ENCODE data around the gene LHX3.

LHX3 gene

GRCh38 chr9:136240941-136241340, 36.0 kb upstream of the LHX3 start:
- Histone ChIP-seq H3K9me2 (replicated peaks; ENCODE audit: insufficient read depth, low read length) (no peaks in the 10 kb centered on the region), H3K4me2 (ENCODE audit: low read depth, low read length) (peak overlapping the region; percentile 38; the same call in 1 of the 2 replicates), H3K9ac (ENCODE audit: low read length) (no peak overlapping the region), H3K79me2 (ENCODE audit: low read length) (peaks cover 87% of the 10 kb centered on the region), H4K20me1 (ENCODE audit: insufficient read depth, low read length) (peaks cover 13% of the 10 kb centered on the region), H3K36me3 (replicated peaks; ENCODE audit: insufficient read depth, low read length) (no peaks in the 10 kb centered on the region), H3F3A (ENCODE audit: insufficient read depth, low read length) (peaks cover 26% of the 10 kb centered on the region), H3K4me1 (ENCODE audit: low read length) (peaks cover 37% of the 10 kb centered on the region), H3K27me3 (replicated peaks; ENCODE audit: insufficient read depth, low read length) (no peaks in the 10 kb centered on the region), H2AFZ (ENCODE audit: low read length) (no peak overlapping the region), H3K9me3 (replicated peaks; ENCODE audit: insufficient read depth, low read length) (no peaks in the 10 kb centered on the region), H3K4me3 (ENCODE audit: low read length) (no peak overlapping the region), H3K27ac (ENCODE audit: low read length) (no peak overlapping the region)
- no peak for DNase-seq
- no peak for TF ChIP-seq EZH2phosphoT487 (IDR thresholded peaks at IDR 0.05; ENCODE audit: low read length)
- no peak for TF ChIP-seq CTCF (IDR thresholded peaks at IDR 0.05; ENCODE audit: low read length)

DNA sequence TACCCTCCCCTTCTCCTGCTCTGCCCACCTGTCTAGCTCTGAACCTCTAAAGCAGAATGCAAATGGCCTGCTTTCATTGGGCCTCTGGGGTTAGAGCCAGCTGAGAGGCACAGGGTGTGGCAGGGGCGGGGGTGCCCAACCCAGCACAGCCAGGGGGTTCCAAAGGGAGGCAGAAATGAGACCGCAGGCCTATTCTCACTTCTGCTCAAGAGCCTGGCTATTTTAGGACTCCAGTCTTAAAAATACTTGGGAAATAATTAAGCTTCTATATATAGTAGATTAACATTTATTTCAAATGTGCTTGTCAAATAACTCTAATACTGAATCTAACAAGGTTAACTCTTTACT, 35.0 kb upstream of the LHX3 start:
- Histone ChIP-seq H3K4me3 (ENCODE audit: low read length) (no peak overlapping the region), H3K9me2 (replicated peaks; ENCODE audit: insufficient read depth, low read length) (no peaks in the 10 kb centered on the region), H4K20me1 (ENCODE audit: insufficient read depth, low read length) (peaks cover 13% of the 10 kb centered on the region), H3K4me1 (ENCODE audit: low read length) (peaks cover 37% of the 10 kb centered on the region), H3K4me2 (ENCODE audit: low read depth, low read length) (peak overlapping the region; percentile 38; the same call in 1 of the 2 replicates), H3K79me2 (ENCODE audit: low read length) (peaks cover 92% of the 10 kb centered on the region), H3K9me3 (replicated peaks; ENCODE audit: insufficient read depth, low read length) (no peaks in the 10 kb centered on the region), H3K9ac (ENCODE audit: low read length) (no peak overlapping the region), H2AFZ (ENCODE audit: low read length) (no peak overlapping the region), H3K36me3 (replicated peaks; ENCODE audit: insufficient read depth, low read length) (no peaks in the 10 kb centered on the region), H3F3A (ENCODE audit: insufficient read depth, low read length) (peaks cover 24% of the 10 kb centered on the region), H3K27ac (ENCODE audit: low read length) (no peak overlapping the region; the same call in 1 of the 2 replicates), H3K27me3 (replicated peaks; ENCODE audit: insufficient read depth, low read length) (no peaks in the 10 kb centered on the region)
- peak; percentile 41 for DNase-seq
- TF ChIP-seq CTCF (IDR thresholded peaks at IDR 0.05; ENCODE audit: low read length) (no peak), EZH2 (optimal IDR thresholded peaks at IDR 0.05; ENCODE audit: low read depth, low read length) (no peak), EZH2phosphoT487 (IDR thresholded peaks at IDR 0.05; ENCODE audit: low read length) (no peak)

GRCh38 chr9:136239135-136239982, 34.4 kb upstream of the LHX3 start:
- Histone ChIP-seq H3K4me1 (ENCODE audit: low read length) (peaks cover 34% of the 10 kb centered on the region), H3K9me2 (replicated peaks; ENCODE audit: insufficient read depth, low read length) (no peaks in the 10 kb centered on the region), H3K9ac (ENCODE audit: low read length) (no peak overlapping the region), H3K36me3 (replicated peaks; ENCODE audit: insufficient read depth, low read length) (no peaks in the 10 kb centered on the region), H3K79me2 (ENCODE audit: low read length) (peaks cover 91% of the 10 kb centered on the region), H4K20me1 (ENCODE audit: insufficient read depth, low read length) (peaks cover 13% of the 10 kb centered on the region), H3F3A (ENCODE audit: insufficient read depth, low read length) (peaks cover 18% of the 10 kb centered on the region), H3K9me3 (replicated peaks; ENCODE audit: insufficient read depth, low read length) (no peaks in the 10 kb centered on the region), H3K4me3 (ENCODE audit: low read length) (no peak overlapping the region), H3K27ac (ENCODE audit: low read length) (no peak overlapping the region), H3K27me3 (replicated peaks; ENCODE audit: insufficient read depth, low read length) (no peaks in the 10 kb centered on the region), H2AFZ (ENCODE audit: low read length) (no peak overlapping the region), H3K4me2 (ENCODE audit: low read depth, low read length) (peak overlapping the region; percentile 38; the same call in 1 of the 2 replicates)
- DNase-seq = no peak
- TF ChIP-seq EZH2 (optimal IDR thresholded peaks at IDR 0.05; ENCODE audit: low read depth, low read length) (no peak), CTCF (IDR thresholded peaks at IDR 0.05; ENCODE audit: low read length) (no peak), EZH2phosphoT487 (IDR thresholded peaks at IDR 0.05; ENCODE audit: low read length) (no peak)
